HG03565 (cell line): ENCODE measurements around the gene SMIM11.
"Not testable (repeated sequence)": the region's sequence is repeated elsewhere in the genome, so short reads cannot be mapped to it uniquely, and the experiment has no call there.

Experiments
- ATAC-seq: cut with Tn5 transposase; IDR thresholded peaks from one replicate; pipeline ENCODE4 v1.9.1; 2021; ENCODE audit warnings: mild to moderate bottlenecking, moderate library complexity; ENCODE audit not compliant: unreplicated experiment

Gene SMIM11

DNA sequence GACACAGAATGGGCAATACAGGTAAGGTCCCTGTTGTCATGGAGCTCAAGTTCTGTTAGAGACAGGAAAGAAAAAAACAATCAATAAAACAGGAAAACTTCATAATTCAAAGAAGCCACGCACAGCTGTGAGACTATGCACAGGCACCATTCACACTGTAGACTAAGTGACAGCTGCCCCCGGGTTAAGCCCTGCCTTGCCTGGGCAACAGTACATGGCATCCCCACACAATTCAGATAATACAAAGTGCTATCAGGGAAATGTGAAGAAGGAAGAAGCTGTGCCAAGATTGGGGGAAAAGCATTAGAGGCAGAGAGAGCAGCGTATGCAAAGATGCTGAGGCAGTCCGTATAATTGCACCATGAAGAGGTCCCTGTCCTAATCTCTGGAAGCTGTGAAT is 20.5 kb upstream of the SMIM11 start:
- ATAC-seq, result no peak

DNA sequence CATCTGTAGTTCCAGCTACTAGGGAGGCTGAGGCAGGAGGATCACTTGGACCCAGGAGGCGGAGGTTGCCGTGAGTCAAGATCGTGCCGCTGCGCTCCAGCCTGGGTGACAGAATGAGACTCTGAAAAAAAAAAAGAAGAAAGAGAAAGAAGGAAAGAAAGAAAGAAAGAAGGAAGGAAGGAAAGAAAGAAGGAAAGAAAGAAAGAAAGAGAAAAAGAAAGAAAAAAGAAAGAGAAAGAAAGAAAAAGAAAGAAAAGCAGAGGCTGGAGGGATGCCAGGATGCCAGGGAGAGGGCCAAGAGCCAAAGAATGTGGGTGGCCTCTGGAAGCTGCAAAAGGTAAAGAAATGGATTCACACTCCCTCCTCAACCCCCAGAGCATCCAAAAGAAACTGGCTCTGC is 19.7 kb upstream of the SMIM11 start:
- ATAC-seq, result no peak

DNA sequence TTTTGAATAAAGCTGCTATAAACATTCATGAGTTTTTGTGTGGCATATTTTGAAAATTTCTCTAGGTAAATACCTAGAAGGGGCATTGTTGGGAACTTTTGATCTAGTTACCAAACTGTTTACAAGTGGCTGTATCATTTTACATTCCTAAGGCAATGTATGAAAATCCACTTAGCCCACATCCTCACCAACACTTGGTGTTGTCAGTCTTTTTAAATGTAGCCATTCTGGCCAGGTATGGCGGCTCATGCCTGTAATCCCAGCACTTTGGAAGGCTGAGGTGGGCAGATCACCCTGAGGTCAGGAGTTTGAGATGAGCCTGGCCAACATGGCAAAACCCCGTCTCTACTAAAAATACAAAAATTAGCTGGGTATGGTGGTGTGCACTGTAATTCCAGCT is 17.4 kb upstream of the SMIM11 start:
- no peak for ATAC-seq

DNA sequence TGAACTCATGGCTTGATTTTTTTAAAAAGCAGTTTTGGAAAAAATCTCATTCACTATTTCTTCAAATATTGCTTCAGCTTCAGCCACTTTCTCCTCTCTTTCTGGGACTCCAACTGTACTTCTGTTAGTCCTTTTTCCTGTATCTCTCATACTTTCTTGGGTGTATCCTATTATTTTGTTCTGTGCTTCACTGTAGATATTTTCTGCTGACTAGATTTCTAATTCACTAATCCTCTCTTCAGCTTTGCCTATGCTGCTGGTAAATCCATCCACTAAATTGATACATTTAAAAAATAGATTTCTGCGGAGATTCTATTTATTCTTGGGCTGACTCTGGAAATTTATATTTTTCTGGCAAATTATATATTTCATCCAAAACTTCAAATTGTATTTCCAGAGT is 16.4 kb upstream of the SMIM11 start:
- no peak for ATAC-seq

DNA sequence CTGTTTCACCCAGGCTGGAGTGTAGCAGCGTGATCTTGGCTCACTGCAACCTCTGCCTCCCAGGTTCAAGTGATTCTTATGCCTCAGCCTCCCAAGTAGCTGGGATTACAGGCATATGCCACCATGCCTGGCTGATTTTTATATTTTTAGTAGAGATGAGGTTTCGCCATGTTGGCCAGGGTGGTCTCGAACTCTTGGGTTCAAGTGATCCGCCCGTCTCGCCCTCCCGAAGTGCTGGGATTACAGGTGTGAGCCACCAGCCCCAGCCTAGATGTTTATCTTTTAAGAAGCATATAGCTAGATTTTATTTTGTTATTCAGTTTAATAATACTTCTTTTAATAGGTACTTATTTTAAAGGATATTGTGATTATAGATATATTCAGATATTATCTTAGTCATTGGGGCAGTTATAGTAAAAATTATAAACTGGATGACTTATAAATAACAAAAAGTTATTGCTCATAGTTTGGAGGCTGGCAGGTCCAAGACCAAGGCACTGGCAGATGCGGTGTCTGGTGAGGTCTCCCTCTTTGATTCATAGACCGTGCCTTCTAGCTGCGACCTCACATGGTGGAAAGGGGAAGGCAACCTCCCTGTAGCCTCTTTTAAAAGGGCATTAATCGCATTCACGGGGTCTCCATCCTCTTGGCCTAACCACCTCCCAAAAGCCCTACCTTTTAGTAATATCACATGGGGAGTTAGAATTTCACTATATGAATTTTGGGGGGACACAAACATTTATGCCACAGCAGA is 14.6 kb upstream of the SMIM11 start:
- ATAC-seq, result no peak

DNA sequence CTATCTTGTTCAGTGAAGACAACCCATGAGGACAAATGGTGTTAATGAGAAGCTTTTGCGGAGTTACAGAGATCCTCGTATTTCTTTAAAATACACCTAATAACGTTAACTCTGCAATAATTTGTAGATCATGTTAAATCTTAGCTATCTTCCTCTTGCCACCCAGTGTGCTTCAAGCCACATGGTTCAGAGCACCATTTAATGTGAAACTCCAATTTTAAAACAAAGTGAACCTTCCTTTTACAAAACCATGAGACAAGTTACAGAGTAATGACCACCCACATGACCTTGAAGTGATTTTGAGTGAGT is 13.2 kb upstream of the SMIM11 start:
- no peak for ATAC-seq

DNA sequence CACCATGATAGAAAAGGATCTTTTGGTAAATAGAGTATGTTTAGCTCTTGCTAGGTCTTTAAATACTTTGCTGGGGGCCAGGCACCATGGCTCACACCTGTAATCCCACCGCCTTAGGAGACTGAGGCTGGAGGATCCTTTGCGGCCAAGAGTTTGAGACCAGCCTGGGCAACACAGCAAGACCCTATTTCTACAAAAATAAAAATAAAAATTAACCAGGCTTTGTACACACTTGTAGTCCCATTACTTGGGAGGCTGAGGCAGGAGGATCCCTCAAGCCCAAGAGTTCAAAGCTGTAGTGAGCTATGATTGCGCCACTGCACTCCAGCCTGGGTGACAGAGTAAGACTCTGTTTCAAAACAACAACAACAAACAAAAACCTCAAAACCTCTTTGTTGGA is 12.6 kb upstream of the SMIM11 start:
- no peak for ATAC-seq

DNA sequence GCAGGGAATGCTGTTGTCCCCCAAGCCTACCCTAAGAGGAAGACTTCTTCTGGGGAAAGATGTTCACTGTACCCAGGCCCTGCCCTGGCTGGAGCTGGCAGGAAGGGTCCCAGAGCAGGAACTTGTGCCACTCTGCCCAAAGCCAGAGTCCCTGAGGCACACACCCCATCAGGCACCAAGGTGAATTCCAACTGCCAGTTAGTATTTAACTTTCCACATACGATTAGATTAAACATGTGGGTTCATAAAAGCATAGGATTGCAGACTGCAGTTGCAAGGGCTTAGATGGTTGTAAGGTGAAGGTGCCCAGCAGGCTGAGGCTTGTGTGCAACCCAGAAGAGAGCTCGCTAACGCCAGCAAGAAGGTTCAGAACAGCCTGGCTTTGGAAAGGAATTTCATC is 11.6 kb upstream of the SMIM11 start, which contains the start of gene KCNE2:
TSS of gene KCNE2 (plus strand) at position 274 of the 400 bp plus-strand sequence. CDS start 6,473 bp downstream, outside the sequence.
- no peak for ATAC-seq

DNA sequence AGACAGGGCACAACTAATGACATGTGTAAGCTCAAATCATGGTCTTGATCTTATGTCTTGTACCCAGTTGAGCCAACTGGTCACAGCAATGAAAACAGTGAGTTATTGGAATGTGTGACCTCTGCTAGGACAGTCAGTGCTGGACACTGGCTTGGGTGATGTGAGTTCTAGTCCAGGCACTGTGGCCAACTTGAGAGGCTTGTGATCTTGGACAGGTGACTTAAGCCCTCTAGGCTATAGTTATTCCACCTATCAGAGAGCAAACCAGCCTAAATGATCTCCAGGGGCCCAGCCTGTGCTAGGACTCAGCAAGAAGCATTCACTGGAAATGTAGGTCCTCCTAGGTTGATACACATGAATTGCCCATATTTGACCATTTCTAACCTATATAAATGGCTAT is 10.4 kb upstream of the SMIM11 start:
- no peak for ATAC-seq

DNA sequence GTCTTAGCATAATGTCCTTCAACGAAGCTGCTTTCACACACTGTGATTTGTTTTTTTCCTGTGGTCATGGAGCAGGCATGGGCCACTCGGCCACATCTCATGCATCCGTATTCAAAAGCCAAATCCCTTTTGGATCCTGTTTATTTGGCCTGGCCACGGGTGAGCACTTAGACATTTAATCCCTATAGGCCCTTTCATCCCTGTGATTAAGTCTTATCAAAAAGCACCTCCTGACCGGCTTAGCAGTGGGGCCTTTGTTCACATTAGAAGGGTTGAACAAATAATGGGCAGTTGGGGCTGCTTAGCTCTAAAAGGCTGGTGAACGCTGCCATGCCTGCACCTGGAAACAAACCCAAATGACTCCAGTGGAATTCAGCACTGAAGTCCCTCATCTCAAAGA is 9.5 kb upstream of the SMIM11 start:
- ATAC-seq, result no peak

DNA sequence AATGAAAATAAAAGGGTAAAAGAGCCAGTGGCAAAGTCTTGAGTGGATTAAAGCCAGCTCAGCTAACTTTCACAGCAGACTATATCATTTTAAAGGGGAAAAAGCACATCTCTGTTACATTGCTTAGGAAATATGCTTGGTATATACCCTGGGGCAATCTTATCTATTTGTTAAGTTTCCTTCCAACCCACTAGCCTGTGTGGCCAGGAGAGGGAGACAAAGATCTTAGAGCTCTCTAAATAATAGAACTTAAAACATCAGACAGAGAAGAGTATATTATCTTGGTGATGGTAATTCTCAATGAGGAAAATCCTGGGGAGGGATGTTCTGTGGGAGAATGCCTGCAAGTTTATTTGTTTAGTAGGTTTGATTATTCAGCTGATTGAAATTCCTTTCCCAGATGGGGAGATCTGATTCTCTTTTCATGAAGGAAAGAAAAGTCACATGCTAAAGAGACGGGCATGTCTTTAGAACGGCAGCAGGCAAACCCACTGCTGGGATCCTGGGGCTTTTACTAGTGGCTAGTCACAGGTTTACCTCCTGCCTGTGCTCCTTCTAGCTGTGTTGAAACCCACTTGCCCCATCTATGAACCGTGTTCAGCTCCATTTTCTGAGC is 7.9 kb upstream of the SMIM11 start:
- ATAC-seq, result no peak

DNA sequence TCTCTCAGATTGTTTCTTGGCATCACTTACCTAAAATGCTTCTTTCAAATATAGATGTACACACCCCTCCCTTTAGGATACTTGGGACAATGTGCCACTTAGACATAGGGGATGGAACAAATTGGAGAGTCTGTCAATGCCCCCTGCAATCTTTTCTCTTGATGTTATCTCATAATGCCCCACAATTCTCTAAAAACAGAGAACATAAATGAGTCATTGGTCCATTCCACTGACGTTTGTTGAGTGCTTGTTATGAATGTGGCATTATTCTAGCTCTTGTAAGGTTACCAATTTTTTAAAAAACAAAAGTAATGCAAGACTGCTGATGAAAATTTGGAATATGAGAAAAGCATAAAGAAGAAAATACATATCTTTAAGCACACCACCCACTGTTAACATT is 5.6 kb upstream of the SMIM11 start:
- ATAC-seq, result no peak

DNA sequence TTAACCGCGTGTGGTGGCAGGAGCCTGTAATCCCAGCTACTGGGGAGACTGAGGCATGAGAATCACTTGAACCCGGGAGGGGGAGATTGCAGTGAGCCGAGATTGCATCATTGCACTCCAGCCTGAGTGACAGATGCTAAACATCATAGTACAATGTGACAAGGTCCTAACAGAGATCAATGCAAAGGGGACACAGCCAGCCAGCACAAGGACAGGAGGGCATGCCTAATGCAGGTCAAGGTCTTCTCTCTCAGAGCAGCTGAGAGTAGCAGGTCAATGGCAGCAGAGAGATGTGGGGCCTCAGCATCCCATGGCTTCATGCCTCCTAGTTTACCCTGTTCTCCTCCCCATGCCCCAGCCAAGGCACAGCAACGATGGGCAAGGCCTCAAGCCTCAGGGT is 3.0 kb upstream of the SMIM11 start:
- no peak for ATAC-seq

DNA sequence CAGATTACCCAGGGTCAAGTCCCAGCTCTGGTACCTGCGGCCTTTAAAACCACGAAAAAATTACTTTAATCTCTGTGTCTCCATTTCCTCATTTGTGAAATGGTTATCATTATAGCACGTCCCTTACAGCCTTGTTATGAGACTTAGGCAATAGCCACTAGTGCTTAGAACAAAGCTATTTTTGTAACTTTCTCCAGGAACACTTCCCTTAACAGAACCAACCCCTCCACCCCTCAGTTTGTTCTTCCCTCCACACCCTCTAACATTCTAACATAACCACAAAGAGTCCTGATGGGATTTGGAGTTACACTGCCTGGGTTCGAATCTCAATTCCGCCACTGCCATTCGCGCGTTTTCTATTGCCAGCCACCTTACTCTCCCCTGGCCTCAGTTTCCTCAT is 845 bp upstream of the SMIM11 start:
- ATAC-seq, result not testable (repeated sequence)

DNA sequence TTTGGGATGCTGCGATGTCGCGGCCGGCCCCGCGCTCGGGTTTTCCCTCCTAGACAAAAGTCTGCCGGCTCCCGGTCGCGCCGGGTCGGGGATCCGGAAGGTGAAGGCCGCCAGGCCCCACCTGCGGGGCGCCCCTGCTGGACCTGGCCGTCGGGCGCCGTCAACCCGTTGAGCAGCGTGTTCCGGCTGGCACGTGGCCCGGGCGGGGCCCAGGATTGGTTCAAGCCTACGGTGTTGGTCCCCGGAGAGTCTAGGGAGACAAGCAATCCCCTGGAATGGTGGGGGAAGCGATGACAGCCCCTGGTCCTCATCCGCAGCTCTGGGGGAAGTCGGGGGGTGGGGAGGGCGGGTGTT is 289 bp downstream of the SMIM11 start:
- peak; percentile 24 for ATAC-seq

DNA sequence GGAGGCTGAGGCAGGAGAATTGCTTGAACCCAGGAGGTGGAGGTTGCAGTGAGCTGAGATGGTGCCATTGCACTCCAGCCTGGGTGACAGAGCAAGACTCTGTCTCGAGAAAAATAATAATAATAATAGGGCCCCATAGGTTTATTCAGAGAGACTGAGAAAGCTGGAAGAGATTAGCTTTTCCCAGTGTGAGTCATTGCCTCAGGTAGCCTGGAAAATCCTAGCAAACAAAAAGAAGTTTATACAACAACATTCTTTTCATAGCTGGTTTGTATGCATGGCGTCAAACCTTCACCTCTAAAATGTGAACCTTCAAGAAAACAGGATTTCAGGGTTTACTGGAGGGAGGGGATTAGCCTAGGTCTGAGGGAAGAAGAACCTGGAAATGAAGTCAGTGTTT is 7.8 kb downstream of the SMIM11 start:
- ATAC-seq, result not testable (repeated sequence)

DNA sequence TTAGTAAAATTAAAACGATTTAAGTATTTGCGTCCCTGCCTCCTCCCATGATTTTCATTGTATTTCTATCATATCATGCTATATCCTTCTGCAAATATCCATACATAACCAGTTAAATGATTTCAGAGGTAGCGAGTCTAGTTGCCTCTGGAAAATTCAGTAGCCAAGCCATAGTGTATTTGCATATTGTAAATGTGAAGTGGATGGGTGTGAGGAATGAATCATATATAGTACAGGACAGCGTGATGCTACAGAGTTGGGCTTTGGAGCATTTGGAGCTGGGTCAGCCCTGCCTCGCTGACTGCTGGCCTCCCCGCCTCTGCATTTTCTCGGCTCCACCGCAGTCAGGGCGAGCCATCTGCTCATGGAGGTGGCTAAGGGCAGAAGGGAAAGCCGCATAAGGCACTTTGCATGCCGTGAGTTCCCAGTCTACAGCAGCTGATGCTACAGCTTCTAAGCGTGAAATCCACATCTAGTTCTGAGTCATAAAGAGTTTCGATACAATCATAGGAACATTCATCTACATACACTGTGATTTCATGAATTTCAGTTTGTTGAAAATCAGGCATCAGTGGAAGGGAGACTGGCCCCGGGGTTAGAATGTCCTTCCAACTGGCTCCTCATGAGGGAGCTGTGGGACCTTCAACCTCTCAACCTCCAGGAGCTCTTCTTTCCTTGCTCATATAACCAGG is 8.6 kb downstream of the SMIM11 start:
- ATAC-seq, result peak; percentile 94

DNA sequence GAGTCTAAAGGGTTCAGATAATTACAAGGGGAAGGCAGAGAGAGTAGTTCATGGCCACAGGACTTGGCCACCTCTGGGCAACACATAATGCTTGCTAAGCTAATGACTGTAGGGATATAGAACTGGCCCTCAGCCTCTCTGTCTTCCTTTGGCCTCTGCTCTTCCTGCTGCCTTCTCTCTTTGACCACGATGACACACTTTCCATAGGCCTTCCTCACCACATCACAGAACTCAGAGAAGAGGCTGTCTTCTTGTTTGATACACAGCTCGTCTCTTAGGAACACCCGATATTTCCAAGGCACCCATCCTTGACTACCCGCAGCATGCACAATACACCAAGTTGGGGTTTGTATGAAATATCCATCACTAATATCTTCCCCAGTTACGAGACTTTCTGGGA is 25.2 kb downstream of the SMIM11 start:
- ATAC-seq, result not testable (repeated sequence)

DNA sequence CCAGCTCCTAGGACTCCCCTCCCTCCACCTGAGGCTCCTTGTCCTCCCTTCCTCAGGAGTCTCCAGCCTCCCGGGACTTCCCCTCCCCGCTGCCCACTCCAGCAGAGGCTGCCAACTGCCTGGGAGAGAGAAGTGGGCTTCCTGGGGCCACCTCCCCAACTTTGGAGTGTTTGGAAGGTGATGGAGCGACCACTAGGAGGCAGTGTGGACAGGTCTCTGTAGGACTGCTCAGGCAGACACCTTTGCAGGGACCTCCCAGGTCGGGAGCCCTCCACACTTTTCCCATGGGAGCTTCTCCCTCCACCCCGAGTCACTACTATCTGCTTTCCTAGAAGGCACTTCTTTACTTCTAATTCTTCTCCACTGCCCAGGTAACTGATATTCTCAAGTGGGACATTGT is 29.4 kb downstream of the SMIM11 start:
- not testable (repeated sequence) for ATAC-seq

DNA sequence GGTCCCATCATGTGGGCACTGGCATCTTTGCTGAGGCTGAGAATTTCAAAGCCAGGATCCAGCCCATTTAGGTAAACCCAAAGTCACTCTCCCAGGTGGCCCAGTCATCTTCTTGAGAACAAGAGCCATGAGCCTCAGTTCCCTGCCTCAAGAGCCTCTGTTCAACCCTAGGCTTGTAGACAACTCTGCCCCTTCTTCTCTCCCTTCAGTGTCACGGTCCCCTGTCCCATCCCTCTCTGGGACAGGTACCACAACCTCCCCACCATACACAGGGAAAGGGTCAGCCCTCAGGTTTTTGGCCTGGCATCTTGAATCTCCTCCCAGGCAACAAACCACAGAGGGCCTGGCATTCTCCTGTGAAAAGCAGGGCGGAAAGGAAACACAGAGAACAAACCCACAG is 30.4 kb downstream of the SMIM11 start:
- ATAC-seq, result not testable (repeated sequence)

DNA sequence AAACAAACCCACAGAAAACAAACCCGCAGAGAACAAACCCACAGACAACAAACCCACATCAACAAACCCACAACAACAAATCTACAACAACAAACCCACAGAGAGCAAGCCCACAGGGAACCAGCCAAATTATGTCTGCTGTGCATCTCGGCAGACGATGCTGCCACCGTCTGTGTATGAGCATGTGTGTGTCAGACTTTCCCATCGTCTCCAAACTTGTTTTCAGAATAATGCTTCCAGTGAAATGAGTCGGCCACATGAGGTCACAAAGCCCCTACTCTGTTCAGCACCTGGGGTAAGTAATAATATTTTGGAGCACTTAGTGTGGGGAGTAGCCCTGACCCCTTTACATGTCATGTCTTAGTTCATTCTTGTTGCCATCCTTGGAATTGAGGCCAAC is 30.8 kb downstream of the SMIM11 start:
- not testable (repeated sequence) for ATAC-seq

DNA sequence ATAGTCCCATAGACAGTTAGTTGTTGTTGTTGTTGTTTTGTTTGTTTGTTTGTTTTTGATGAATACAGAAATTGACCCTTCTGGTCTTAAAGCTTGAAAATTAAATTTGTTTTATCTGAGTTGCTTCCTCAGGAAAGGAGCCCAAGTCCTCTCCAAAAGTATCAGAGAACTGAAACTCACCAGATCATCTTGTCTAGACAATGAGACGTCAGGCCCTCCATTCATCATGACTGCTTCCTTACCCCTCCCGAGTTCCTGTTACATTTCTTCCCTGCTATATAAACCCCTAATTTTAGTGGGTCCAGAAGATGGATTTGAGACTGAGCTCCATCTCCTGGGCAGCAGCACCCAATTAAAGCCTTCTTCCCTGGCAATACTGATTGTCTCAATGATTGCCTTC is 31.4 kb downstream of the SMIM11 start:
- ATAC-seq, result not testable (repeated sequence)
